HFFc6 (cell line): ENCODE results near the gene CBX1. TPM values are rescaled to one million over a fixed set of nuclear protein-coding genes. Genes with fewer than 3 reads are reported as not detected.

Source experiments
- DNase-seq: peaks from one replicate; pipeline ENCODE4 v3.0.0-alpha.2; 2018
- H3K27ac Mint-ChIP-seq: 2 replicates; pipeline ENCODE4 v1.8.0; 2020; ENCODE audit warnings: mild to moderate bottlenecking, mixed read lengths
- H3K27me3 Mint-ChIP-seq: 2 replicates; pipeline ENCODE4 v1.8.0; 2021; ENCODE audit warnings: mild to moderate bottlenecking, moderate library complexity, mixed read lengths; ENCODE audit not compliant: insufficient read depth
- H3K36me3 Mint-ChIP-seq: 2 replicates; pipeline ENCODE4 v1.8.0; 2021; ENCODE audit warnings: low read depth, mixed read lengths
- H3K4me1 Mint-ChIP-seq: 2 replicates; pipeline ENCODE4 v1.8.0; 2020; ENCODE audit warnings: low read depth, mixed read lengths
- H3K4me3 Mint-ChIP-seq: 2 replicates; pipeline ENCODE4 v1.8.0; 2020; ENCODE audit warnings: mild to moderate bottlenecking, moderate library complexity, mixed read lengths
- H3K9me3 Mint-ChIP-seq: 2 replicates; pipeline ENCODE4 v1.8.0; 2020; ENCODE audit warnings: mild to moderate bottlenecking, mixed read lengths
- CTCF ChIP-seq: fragments of 200-600 bp; sonication (generic); IDR thresholded peaks from 2 replicates; pipeline ENCODE4 v1.5.0; 2021; ENCODE audit warnings: antibody characterized with exemption, mild to moderate bottlenecking
- total RNA-seq, 6 experiments: library from RNA; stranded (reverse); fragmentation: NEBNext Ultra II Directional; extraction: Animal tissue kit (Norgen Biotek cat#: 25700); gene quantifications; 2 replicates in 1 of 6; 3 replicates in 5 of 6; pipeline ENCODE4 v1.2.3, GENCODE V29; 2021

Gene CBX1
- total RNA-seq, 6 experiments from 2014 or later, result 62.2 to 82.1 (median 74.0) TPM

- Mint-ChIP-seq H3K27ac (no peak overlapping the region), H3K4me1 (peaks cover 28% of the 10 kb centered on the region)
Observed at GRCh38 chr17:48110761-48111160, 9.5 kb upstream of the CBX1 start.

GRCh38 chr17:48107137-48108055 is 6.1 kb upstream of the CBX1 start, which contains the start of gene SNX11:
TSS of gene SNX11 (plus strand) at chr17:48107766. CDS start at chr17:48112044, 4,278 bp downstream.
- no peaks in the 10 kb centered on the region; the same call in 1 of the 2 replicates for H3K27me3 Mint-ChIP-seq
- DNase-seq, result peak; percentile 70
- H3K36me3 Mint-ChIP-seq, result peaks cover 7% of the 10 kb centered on the region; the same call in 1 of the 2 replicates
- H3K27ac Mint-ChIP-seq, result peak within 1 kb of the TSS; percentile 91
- peaks cover 28% of the 10 kb centered on the region for H3K4me1 Mint-ChIP-seq
- peak; percentile 49 for TF ChIP-seq CTCF
- peak within 1 kb of the TSS; percentile 94 for H3K4me3 Mint-ChIP-seq
- peaks cover 8% of the 10 kb centered on the region for H3K9me3 Mint-ChIP-seq

More at GRCh38 chr17:48110761-48111160, 9.5 kb upstream of the CBX1 start:
- Mint-ChIP-seq H3K4me3 (no peak overlapping the region), H3K9me3 (no peaks in the 10 kb centered on the region), H3K27me3 (no peaks in the 10 kb centered on the region; the same call in 1 of the 2 replicates), H3K36me3 (peaks cover 12% of the 10 kb centered on the region; the same call in 1 of the 2 replicates)
- no peak for TF ChIP-seq CTCF
- no peak for DNase-seq

- Mint-ChIP-seq H3K36me3 (peaks cover 1% of the 10 kb centered on the region; the same call in 1 of the 2 replicates), H3K27me3 (no peaks in the 10 kb centered on the region; the same call in 1 of the 2 replicates), H3K4me1 (peaks cover 28% of the 10 kb centered on the region), H3K9me3 (peaks cover 8% of the 10 kb centered on the region), H3K4me3 (peak overlapping the region; percentile 94), H3K27ac (peak overlapping the region; percentile 91)
- DNase-seq, result no peak
- no peak for TF ChIP-seq CTCF
Observed at GRCh38 chr17:48106802-48107136, 5.5 kb upstream of the CBX1 start.

GRCh38 chr17:48104440-48104839 is 3.2 kb upstream of the CBX1 start:
- Mint-ChIP-seq H3K36me3 (peaks cover 5% of the 10 kb centered on the region), H3K4me1 (peaks cover 20% of the 10 kb centered on the region), H3K4me3 (no peak overlapping the region), H3K9me3 (peaks cover 8% of the 10 kb centered on the region), H3K27ac (no peak overlapping the region), H3K27me3 (no peaks in the 10 kb centered on the region; the same call in none of the 2 replicates)
- DNase-seq, result no peak
- no peak for TF ChIP-seq CTCF

GRCh38 chr17:48102798-48103715 is 1.8 kb upstream of the CBX1 start:
- H3K27ac Mint-ChIP-seq, result no peak overlapping the region

More at GRCh38 chr17:48102798-48103715, 1.8 kb upstream of the CBX1 start:
- no peak for TF ChIP-seq CTCF
- Mint-ChIP-seq H3K4me1 (peaks cover 18% of the 10 kb centered on the region), H3K27me3 (no peaks in the 10 kb centered on the region; the same call in none of the 2 replicates), H3K36me3 (peaks cover 5% of the 10 kb centered on the region), H3K4me3 (no peak overlapping the region), H3K9me3 (peaks cover 8% of the 10 kb centered on the region)
- no peak for DNase-seq
